Measurements from ENCODE around the gene RNF217.
"Not testable (repeated sequence)": the region's sequence is repeated elsewhere in the genome, so short reads cannot be mapped to it uniquely, and the experiment has no call there.

RNF217 gene

DNA sequence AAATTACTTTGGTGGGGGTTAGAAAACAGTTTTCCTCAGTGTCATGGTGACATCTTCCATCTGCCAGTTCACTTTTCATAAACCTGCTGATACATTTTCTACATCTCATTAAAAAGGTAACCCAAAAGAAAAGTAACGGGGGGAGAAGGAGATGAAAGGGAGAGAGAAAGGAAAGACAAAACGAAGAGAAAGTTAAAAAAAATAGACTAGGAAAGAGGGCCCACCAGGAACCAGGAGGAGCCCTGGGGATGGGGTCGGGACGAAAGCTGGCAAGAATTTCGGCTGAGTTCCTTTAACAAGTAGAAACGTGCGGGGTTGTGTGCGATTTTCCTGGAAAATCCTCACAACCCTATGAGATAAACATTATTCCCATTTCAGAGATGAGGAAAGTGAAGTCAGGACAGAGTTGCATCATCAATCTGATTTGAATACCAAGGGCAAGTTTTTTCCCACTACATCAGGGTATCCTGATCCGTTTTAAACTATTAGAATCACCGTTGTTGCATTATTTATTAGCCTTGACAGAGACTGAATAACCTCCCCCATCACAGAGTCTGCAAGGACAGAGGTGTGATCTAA, 137.9 kb downstream of the RNF217 start:
- no peak for DNase-seq (ENCODE audit: low spot score)

DNA sequence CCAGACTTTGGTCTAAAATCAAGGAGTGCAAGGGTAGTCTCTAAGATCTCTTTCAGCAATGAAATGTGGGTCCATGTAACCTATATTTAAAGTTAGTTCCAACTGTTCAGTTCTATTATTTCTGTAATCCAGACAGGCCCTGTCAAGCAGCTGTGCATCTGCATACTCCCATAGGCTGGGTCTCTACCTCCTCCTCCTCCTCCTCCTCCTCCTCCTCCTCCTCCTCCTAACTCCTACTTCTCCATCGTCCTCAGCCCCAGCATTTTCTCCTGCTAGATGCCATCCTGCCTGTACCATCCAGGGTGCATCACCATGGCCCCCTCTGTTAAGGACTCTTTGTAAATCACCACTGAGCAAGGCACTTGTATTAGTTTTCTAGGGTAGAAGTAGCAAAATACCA, 138.9 kb downstream of the RNF217 start:
- DNase-seq (ENCODE audit: low spot score) = no peak

DNA sequence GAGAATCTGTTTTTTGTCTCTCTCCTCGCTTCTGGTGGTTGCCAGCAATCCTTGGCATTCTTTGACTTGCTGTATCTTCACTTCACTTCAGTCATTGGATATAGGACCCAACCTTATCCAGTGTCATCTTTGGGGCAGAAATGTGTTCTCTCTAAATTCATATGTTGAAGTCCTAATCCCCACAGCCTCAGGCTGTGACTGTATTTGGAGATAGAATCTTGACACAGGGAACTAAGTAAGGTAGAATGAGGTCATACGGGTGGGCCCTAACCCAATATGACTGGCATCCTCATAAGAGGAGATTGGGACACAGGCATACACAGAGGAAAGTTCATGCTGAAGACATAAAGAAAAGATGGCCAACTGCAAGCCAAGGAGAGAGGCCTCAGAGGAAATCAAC, 139.4 kb downstream of the RNF217 start:
- no peak for DNase-seq (ENCODE audit: low spot score)

DNA sequence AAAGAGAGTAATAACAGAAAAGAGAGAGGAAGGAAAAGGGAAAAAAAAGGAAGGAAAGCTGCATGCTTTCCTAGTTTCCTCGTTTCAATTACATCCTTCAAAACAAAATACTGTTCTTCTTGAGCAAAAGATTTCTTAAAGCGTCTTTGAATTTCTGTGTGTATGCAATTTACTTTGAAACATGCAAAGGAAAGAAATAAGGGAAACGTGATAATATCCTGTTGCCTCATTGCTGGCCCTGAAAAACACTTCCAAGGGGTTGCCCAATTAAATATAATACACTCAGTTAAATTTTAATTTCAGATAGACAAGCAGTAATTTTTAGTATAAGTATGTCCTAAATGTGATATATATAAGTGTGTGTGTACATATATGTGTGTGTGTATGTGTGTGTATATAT, 140.2 kb downstream of the RNF217 start:
- no peak for DNase-seq (ENCODE audit: low spot score)

DNA sequence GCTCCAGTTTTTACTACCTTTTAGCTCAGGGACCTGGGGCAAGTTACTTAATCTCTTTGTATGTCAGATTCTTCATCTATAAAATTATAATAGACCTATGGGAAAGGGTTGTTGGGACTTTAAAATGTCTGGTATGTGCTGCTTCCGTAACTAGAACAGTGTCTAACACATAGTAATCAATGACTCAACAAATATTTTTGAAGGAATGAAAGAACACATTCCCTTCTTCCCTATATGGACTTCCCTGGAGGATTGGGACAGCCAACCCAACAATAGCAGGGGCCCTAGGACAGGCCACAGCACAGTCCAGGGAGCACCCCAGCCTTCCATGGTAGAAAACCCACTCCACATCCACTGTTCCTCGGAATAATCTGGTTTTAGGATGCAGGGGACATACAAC, 140.7 kb downstream of the RNF217 start:
- DNase-seq (ENCODE audit: low spot score) = peak; percentile 80

DNA sequence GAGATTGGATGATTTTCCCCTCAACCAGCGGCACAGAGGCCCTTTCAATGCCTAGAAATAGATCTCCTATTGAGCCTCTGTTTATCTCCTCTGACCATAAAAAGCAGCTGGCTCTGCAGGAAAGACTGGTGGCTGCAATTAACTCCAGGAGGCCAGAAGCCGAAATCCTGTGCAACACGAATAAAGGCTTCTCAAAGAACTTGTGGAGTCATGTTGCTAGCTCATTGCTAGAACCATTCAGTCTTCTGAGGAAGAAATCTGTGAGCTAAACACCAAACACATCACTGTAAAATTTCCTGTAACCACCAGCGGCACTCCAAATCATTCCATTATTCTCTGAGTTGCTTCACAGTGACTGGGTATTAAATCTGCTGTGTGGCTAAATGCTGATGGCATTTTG, 142.2 kb downstream of the RNF217 start:
- peak; percentile 67 for DNase-seq (ENCODE audit: low spot score)

DNA sequence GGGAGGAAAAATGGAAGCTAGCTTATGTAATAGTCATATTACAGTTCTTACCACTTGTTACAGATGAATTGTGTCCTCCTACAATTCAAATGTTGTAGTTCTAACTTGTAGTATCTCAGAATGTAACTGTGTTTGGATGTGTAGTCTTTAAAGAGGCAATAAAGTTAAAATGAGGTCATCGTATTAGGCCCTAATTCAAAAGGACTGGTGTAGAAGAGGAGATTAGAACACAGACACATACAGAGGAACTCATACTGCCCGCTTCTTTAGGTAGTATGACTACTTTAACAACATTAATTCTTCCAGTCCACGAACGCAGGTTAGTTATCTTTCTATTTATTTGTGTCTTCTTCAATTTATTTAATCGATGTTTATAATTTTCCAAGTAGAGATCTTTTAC, 144.8 kb downstream of the RNF217 start:
- no peak for DNase-seq (ENCODE audit: low spot score)

DNA sequence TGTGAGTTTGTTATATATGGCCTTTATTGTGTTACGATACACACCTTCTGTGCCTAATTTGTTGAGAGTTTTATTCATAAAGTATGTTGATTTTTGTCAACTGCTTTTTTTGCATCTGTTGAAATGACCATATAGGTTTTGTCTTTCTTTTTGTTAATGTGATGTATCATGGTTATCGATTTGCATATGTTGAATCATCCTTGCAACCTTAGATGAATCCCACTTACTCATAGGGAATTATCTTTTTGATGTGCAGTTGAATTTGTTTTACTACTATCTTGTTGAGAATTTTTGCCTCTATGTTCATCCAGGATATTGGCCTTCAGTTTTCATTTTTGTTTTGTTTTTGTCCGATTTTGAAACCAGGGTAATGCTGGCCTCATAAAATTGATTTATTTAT, 145.7 kb downstream of the RNF217 start:
- DNase-seq (ENCODE audit: low spot score) = no peak

DNA sequence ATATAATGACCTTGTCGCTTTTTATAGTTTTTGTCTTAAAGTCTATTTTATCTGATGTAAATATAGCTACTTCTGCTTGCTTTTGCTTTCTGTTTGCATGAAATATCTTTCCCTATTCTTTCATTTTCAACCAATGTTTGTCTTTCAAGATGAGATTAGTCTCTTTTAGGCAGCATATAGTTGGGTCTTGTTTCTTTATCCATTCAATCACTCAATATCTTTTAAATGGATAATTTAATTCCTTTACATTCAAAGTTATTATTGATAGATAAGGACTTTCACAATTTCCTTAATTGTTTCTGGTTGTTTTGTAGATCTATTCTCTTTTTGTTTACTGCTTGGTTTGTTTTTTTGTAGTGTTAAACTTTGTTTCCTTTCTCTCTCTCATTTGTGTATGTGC, 147.8 kb downstream of the RNF217 start:
- no peak for DNase-seq (ENCODE audit: low spot score)

DNA sequence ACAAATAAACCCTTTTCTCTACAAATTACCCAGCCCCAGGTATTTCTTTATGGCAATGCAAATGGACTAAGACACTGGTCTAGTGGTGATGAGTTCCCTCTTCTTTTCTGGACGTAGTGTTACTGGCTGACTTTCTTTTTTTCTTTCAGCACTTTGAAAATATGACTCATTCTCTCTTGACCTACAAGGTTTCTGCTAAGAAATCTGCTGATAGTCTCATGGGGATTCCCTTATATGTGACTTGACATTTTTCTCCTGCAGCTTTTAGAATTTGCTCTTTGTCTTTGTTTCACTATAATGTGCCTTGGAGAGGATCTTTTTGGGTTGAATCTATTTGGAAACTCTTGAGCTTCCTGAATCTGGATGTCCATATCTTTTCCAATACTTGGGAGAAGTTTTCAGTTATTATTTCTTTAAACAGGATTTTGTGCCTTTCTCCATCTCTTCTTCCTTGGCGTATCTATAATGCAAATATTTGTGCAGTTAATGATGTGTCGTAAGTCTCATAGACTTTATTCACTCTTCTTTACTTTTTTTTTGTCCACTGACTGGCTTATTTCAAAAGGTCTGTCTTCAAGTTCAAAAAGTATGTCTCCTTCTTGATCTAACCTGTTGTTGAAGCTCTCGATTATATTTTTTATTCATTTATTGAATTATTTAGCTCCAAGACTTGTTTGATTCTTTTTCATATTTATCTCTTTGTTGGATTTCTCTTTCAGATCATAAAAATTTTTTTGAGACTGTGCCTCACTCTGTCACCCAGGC, 149.2 kb downstream of the RNF217 start:
- no peak for DNase-seq (ENCODE audit: low spot score)

DNA sequence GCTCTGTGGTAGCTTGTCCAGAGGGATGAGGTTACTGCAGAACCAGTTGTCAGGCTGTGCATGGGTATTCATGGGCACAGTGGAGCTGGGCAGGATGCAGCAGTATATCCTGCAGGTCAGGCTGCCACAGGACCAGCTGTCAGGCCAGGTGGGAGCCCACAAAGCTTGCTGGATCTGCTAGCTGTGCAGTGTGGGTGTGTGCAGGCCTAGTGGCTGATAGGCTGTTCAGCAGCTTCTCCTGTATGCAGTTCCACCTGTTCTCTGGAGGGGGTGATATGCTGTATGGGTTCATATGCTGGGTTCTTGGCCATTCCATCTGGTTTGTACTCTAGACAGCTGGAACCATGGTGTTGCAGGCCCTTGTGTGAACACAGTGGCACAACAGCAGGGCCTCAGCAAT, 150.7 kb downstream of the RNF217 start:
- no peak for DNase-seq (ENCODE audit: low spot score)

DNA sequence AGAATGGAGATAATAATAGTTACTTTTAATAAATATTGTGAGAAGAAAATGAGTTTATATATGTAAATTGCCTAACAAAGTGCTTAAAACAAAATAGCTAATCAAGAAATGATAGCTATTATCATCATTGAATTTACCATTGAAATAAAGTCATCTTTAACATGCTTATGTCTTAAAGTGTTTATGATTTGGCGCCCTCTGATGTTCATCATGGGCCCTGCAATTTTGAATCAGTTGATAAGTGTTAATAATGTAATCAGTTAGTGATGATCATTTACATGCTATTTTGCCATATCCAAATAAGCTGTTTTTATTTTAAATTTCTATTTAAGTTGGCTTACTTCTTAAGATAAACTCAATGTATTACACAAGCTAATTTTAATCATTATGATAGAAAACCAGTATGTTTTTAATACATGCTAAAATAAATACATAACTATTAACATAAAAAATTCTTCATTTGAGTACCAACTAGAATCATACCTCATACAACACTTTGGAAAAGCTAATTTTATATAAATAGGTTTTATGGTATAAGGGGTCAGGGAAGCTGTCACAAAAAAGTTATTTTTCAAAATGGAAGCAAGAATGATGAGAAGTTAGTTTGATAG, 152.1 kb downstream of the RNF217 start:
- DNase-seq (ENCODE audit: low spot score) = peak; percentile 30

DNA sequence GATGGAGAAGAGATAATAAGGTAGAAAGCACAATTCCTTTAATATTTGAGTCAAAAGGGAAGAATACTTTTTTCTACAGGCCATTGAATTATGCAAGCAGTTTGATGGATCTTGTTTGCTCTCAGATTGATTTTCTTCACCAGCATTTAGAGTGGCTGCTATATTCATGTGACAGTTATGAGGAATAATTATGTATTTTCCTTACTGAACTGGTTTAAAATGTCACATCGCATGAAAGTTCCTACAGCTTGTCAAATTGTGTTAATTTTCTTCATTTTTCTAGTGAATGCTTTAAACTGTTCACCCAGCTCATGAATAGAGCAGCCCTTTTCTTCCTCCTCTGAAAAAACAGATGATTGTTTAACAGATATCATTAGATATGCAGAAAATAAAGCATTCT, 153.9 kb downstream of the RNF217 start:
- no peak for DNase-seq (ENCODE audit: low spot score)

DNA sequence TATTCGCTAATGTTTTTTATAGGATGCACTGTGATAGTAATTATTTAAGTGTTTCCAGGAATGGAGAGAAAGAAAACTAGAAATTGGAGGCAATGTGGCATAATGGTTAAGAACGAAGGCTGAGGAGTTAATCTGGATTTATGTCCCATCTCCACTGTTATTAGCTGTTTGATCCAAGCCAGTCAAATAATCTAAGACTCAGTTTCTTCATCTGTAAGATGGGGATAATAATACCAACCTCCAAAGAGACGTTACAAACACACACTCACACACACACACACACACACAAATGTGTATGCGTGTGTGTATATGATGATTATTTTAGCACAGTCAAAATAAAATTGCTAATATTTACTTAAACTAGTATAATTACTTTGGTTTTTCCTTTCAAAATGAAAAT, 154.5 kb downstream of the RNF217 start:
- no peak for DNase-seq (ENCODE audit: low spot score)

DNA sequence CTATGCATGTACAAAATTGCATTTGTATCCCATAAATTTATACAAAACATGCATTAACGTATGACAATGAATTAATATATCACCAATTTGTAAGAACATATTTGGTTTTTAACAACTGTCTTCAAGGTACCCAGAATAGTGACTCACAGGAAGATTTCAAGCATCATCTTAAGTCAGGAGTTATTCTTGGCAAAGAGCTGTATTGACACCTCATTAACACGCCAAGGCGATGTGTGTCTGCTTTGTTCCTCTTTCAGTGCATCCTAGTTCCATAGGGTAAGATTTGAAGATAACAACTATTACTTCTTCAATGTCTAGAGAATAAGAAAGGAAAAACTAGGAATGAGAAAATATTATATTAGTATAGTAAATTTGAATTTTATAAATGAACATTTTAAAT, 155.6 kb downstream of the RNF217 start:
- no peak for DNase-seq (ENCODE audit: low spot score)

DNA sequence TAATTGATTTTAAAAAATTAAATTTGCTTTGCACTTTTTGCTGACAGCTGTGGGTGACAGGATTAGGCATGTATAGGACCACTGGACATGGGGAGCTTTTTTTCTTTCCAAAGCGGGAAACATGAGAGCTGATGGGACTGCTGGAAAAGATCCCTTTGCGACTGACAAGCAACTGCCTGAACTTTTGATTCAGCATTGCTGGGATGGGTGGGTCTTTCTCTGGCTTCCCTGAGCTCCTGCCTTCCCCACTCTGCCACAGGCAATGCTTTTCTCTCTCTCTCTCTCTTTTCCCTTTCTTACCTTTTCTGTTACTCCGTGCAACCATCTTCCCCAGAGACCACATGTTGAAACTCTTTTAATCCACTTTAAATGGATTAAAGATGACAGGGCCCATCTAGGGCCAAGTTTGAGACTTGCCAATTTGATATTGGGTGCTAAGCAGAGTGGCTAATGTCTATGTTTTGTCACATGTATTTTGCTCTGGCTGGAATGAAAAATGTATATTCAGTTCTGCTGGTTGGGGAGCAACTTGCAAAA, 157.9 kb downstream of the RNF217 start:
- DNase-seq (ENCODE audit: low spot score) = no peak

DNA sequence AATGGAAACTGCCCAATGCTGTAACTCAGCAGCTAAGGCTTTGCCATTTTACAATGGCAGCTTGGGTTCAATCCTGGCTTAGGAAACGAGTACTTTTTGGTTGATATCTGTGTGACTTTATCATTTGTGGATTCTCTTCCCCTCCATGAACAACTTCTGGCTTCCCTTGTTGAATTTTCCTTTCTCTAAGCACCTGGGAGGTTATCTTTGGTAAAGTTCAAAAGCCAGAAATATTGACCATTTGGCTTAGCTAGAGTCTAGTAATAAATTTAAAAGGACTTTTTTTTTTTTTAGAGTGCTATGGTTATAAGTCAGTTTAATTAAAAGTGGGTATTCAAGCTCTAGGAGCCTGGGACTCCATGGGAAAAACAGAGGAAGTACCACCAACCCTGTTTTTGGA, 159.7 kb downstream of the RNF217 start:
- no peak for DNase-seq (ENCODE audit: low spot score)

DNA sequence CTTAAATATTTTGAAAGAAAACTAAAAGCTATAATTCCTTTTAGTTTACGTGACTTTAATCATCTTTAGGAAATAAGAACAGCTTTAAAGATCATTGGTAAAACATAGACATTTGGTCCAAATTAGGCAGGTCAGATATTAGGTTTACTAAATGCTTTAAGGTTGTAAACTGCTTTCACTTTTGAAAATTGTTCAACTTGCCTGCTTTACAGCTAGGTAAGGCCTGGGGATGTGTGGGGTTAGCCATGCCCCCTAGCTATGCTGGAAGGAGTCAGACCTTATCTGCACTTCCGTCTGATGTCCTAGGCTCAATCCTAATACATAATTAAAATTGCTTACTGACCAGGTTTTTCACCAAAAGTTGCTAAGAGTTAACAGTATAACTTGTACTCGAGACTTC, 160.8 kb downstream of the RNF217 start:
- DNase-seq (ENCODE audit: low spot score) = no peak

DNA sequence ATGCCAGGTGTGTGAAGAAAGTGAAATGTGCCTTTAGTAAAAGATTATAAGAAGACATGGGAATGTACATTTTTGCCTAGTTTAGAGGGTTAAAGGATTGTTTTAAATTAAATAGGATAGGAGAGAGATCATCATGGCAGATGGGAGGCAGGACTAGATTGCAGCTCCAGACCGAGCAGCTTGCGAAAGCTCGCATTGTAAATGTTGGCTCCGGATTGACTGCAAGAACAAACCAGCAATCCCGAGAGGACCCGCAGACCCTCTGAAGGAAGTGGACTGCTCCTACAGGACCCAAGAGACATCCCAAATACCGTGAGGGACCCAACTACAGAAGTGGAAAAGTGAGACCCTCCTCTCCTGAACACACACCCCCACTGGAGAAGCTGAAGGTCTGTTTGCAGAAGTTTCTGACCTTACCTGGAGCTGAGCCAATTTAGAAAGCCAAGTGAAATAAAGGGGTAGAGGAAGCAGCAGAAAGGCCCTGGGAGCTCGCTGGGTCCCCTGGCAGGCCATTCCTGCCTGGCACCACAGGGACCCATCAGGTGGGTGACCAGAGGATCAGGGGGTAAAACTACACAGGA, 161.3 kb downstream of the RNF217 start:
- no peak for DNase-seq (ENCODE audit: low spot score)

DNA sequence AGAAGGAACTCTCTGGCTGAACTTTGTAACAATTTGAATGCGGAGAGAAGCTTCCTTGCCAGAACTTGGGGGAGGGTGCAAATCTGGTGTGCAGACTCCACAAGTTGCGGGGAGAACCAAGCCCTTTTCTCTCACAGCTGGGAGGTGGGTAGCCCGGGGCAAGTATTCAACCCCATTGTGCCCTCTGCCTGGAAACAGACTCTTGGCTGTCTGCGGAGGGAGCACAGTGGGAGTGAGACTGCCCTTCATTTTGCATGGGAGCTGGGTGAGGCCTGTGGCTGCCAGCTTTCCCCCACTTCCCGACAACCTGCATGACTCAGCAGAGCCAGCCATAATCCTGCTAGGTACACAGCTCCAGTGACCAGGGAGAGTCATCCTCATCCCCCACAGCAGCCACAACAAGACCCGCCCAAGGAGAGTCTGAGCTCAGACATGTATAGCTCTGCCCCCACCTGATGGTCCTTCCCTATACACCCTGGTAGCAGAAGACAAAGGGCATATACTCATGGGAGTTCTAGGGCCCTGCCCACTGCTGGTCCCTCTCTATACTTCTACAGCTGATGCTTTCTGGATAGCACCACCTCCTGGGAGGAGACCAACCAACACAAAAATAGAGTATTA, 161.9 kb downstream of the RNF217 start:
- no peak for DNase-seq (ENCODE audit: low spot score)

DNA sequence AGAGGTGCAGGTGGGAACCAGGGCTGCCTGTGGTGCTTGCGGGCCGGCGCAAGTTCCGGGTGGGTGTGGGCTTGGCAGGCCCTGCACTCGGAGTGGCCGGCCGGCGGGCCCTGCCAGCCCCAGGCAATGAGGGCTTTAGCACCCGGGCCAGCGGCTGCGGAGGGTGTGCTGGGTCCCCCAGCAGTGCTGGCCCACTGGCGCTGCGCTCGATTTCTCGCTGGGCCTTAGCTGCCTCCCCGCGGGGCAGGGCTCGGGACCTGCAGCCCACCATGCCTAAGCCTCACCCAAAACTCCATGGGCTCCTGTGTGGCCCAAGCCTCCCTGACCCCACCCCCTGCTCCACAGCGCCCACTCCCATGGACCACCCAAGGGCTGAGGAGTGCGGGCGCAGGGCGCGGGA, 163.6 kb downstream of the RNF217 start:
- DNase-seq (ENCODE audit: low spot score) = not testable (repeated sequence)

DNA sequence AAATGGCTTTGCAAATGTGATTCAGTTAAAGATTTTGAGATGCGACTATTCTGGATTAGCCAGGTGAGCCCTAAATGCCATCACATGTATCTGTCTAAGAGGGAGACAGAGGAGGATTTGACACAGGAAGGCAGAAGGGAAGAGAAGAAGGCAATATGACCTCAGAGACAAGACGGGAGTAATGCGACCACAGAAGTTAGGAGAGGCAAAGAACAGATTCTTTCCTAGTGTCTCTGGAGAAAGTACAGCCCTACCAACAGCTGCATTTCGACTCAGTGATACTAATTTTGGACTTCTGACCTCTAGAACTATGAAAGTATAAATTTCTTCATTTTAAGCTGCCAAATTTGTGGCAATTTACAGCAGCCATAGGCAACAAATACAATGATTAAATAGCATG, 167.1 kb downstream of the RNF217 start:
- DNase-seq (ENCODE audit: low spot score) = no peak

DNA sequence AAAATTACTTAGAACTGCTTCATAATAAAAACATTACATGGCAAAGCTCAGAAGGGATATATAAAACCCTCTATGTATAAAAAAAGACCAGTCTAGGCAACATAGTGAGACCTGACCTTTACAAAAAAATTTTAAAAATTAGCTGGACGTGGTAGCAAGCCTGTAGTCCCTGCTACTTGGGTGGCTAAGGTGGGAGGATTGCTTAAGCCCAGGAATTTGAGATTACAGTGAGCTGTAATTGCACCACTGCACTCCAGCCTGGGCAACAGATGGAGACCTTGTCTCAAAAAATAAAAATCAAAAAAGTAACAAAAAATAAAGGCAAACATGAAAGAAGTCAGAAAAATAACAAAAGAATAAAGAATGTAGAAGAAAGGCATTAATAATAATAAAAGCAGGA, 169.8 kb downstream of the RNF217 start:
- no peak for DNase-seq (ENCODE audit: low spot score)

All from AG20443 (cell line).